Mononuclear cell (primary cell): ENCODE data around the gene AP5B1. TPM values are rescaled to one million over a fixed set of nuclear protein-coding genes. Genes with fewer than 3 reads are reported as not detected.

Experiments used
- total RNA-seq: library from RNA; depleted of rRNA; stranded (reverse); fragments of >200 nt; gene quantifications from one replicate; pipeline ENCODE4 v1.2.3, GENCODE V29; 2012

The AP5B1 gene
- total RNA-seq, 1 donor: 26.7 TPM

Other genes with a start within 250 kb of the AP5B1 start
- gene LTBP3, start 222.6 kb downstream of the AP5B1 start, total RNA-seq: 25.6 TPM
- gene ZNRD2, start 210.5 kb downstream of the AP5B1 start, total RNA-seq: 16.8 TPM
- 18.1 TPM for gene FAM89B, start 208.4 kb downstream of the AP5B1 start, total RNA-seq
- 79.1 TPM for gene EHBP1L1, start 204.9 kb downstream of the AP5B1 start, total RNA-seq
- gene KCNK7, start 185.2 kb downstream of the AP5B1 start, total RNA-seq: 1.7 TPM
- 41.1 TPM for gene MAP3K11, start 166.8 kb downstream of the AP5B1 start, total RNA-seq
- 15.0 TPM for gene PCNX3, start 165.2 kb downstream of the AP5B1 start, total RNA-seq
- gene SIPA1, start 142.9 kb downstream of the AP5B1 start, total RNA-seq: 75.2 TPM
- gene RELA, start 118.1 kb downstream of the AP5B1 start, total RNA-seq: 107 TPM
- gene KAT5, start 68.7 kb downstream of the AP5B1 start, total RNA-seq: 38.0 TPM
- gene RNASEH2C, start 60.2 kb downstream of the AP5B1 start, total RNA-seq: 26.4 TPM
- not detected for gene OVOL1, start 6.1 kb upstream of the AP5B1 start, total RNA-seq
- gene SNX32, start 53.0 kb upstream of the AP5B1 start, total RNA-seq: not detected
- 731 TPM for gene CFL1, start 77.2 kb upstream of the AP5B1 start, total RNA-seq
- gene MUS81, start 79.5 kb upstream of the AP5B1 start, total RNA-seq: 17.3 TPM
- 1.3 TPM for gene EFEMP2, start 91.8 kb upstream of the AP5B1 start, total RNA-seq
- 130 TPM for gene CTSW, start 98.9 kb upstream of the AP5B1 start, total RNA-seq
- 40.3 TPM for gene FIBP, start 107.5 kb upstream of the AP5B1 start, total RNA-seq
- gene CCDC85B, start 109.7 kb upstream of the AP5B1 start, total RNA-seq: 22.5 TPM
- gene FOSL1, start 119.4 kb upstream of the AP5B1 start, total RNA-seq: 4.0 TPM
- 7.6 TPM for gene C11orf68, start 138.1 kb upstream of the AP5B1 start, total RNA-seq
- gene DRAP1, start 138.4 kb upstream of the AP5B1 start, total RNA-seq: 65.6 TPM
- gene TSGA10IP, start 164.5 kb upstream of the AP5B1 start, total RNA-seq: 0.10 TPM
- gene SART1, start 180.8 kb upstream of the AP5B1 start, total RNA-seq: 41.6 TPM
- 83.2 TPM for gene EIF1AD, start 221.2 kb upstream of the AP5B1 start, total RNA-seq
- gene BANF1, start 221.5 kb upstream of the AP5B1 start, total RNA-seq: 7.6 TPM
- not detected for gene CST6, start 231.0 kb upstream of the AP5B1 start, total RNA-seq
- gene CATSPER1, start 245.5 kb upstream of the AP5B1 start, total RNA-seq: 1.0 TPM